ENCODE data around the gene SFT2D3. TPM values are rescaled to one million over a fixed set of nuclear protein-coding genes. Genes with fewer than 3 reads are reported as not detected.

SFT2D3 gene
- total and polyA plus RNA-seq, 9 of the 15 experiments (the other 6 are each of a cell fraction or from before 2014, with no cell fraction given) = 7.5 to 9.9 (median 8.9) TPM; not detected in 2

GRCh38 chr2:127664065-127664894 is 37.0 kb upstream of the SFT2D3 start:
- H2AFZ ChIP-seq (ENCODE audit: low read depth, low read length) = no peak overlapping the region
- DNase-seq (ENCODE audit: extremely low read depth in 1 of 4, low spot score in 3 of 4) (no peak), ATAC-seq (no peak), FAIRE-seq (no peak)
- no TSS peak for BruUV-seq (replicated peaks)
- 5% methylated on average over 57 of the region's 69 CpGs for WGBS (ENCODE audit: insufficient coverage, low coverage, missing lambda C conversion rate)
- POLR2A ChIA-PET = interaction anchor here (1.5 kb wide), 1 partner anchor 12 kb away, joined by 3 read pairs; no protein-coding TSS in a partner anchor
- no peak overlapping the region; a peak in 1 of 4 replicates for H3K9ac ChIP-seq (ENCODE audit: insufficient read depth in 1 of 2, low read depth in 2 of 2, low read length in 2 of 2)
- H3K36me3 ChIP-seq (ENCODE audit: control insufficient read depth, insufficient read depth, low read length) = no peaks in the 10 kb centered on the region
- peaks cover 2 to 8% of the 10 kb centered on the region in 2 experiments; a peak in 3 of 5 replicates for H3K4me1 ChIP-seq (replicated peaks in 1 of 2; ENCODE audit: control insufficient read depth in 2 of 2, insufficient read depth in 2 of 2, low read length in 2 of 2)
- CTCF ChIA-PET (ENCODE audit: low intra/inter-chr PET ratio) = no interaction called here
- H3K27ac ChIP-seq (ENCODE audit: extremely low read depth, low read depth, low read length) = no peak overlapping the region
- no peaks in the 10 kb centered on the region for H3K79me2 ChIP-seq (ENCODE audit: control insufficient read depth, insufficient read depth, low read length)
- TF ChIP-seq BRD9 (IDR thresholded peaks at IDR 0.05; ENCODE audit: low read depth, partially characterized antibody) (no peak), CHAMP1 (IDR thresholded peaks at IDR 0.05) (no peak), RFX7 (CRISPR knock-in tag; IDR thresholded peaks at IDR 0.05) (no peak), NRF1 (conservative IDR thresholded peaks at IDR 0.05 in 1 of 2, IDR thresholded peaks at IDR 0.05 in 1 of 2) (no peak), EZH2 (IDR thresholded peaks at IDR 0.05; ENCODE audit: borderline replicate concordance, low read depth, low read length) (peak; percentile 50; the same call in 1 of the 2 replicates), CUX1 (CRISPR knock-in tag; IDR thresholded peaks at IDR 0.05) (no peak), RBM39 (optimal IDR thresholded peaks at IDR 0.05; ENCODE audit: low read depth, low read length) (no peak), ZNF165 (CRISPR knock-in tag; IDR thresholded peaks at IDR 0.05; ENCODE audit: borderline replicate concordance) (no peak)
- no peaks in the 10 kb centered on the region; the same call in 1 of the 2 replicates for H4K20me1 ChIP-seq (replicated peaks; ENCODE audit: control insufficient read depth, insufficient read depth, low read length)
- in situ Hi-C loops (cut with MboI) (no loop called here), intact Hi-C loops (cut with micrococcal nuclease) (no loop called here)
- H3K4me3 ChIP-seq = no peak overlapping the region
- no peaks in the 10 kb centered on the region for H3K9me1 ChIP-seq (ENCODE audit: control insufficient read depth, insufficient read depth, low read length)
- no peak overlapping the region for H3K4me2 ChIP-seq (ENCODE audit: insufficient read depth, low read length)
- H3K27me3 ChIP-seq (ENCODE audit: control insufficient read depth in 2 of 2, insufficient read depth in 2 of 2, low read length in 2 of 2) = peaks cover 38 to 48% of the 10 kb centered on the region in 2 experiments
- H3K9me3 ChIP-seq (replicated peaks; ENCODE audit: control insufficient read depth, insufficient read depth, low read depth, low read length) = no peaks in the 10 kb centered on the region; the same call in 1 of the 2 replicates

Data from K562 (cell line).